ACC112 (cell line): ENCODE measurements around the gene ENTPD6.

ENCODE experiments used
- H2AFZ ChIP-seq: fragments of 200-600 bp; sonication (generic); one replicate; pipeline ENCODE4 v1.6.0; 2017; ENCODE audit warnings: antibody characterized with exemption, low read length; ENCODE audit not compliant: unreplicated experiment
- H3K27ac ChIP-seq: fragments of 200-600 bp; sonication (generic); 2 replicates; pipeline ENCODE4 v1.5.1; 2014; ENCODE audit warnings: low read depth, mild to moderate bottlenecking, antibody characterized with exemption, low read length, moderate library complexity
- H3K27me3 ChIP-seq: fragments of 200-600 bp; sonication (generic); 2 replicates; pipeline ENCODE4 v1.6.1; 2014; ENCODE audit warnings: mild to moderate bottlenecking, antibody characterized with exemption, low read length, moderate library complexity, mixed read lengths; ENCODE audit not compliant: insufficient read depth
- H3K36me3 ChIP-seq: fragments of 200-600 bp; sonication (generic); 2 replicates; pipeline ENCODE4 v1.6.1; 2016; ENCODE audit warnings: mild to moderate bottlenecking, antibody characterized with exemption, low read length, moderate library complexity, mixed read lengths; ENCODE audit not compliant: insufficient read depth
- H3K4me1 ChIP-seq: fragments of 200-600 bp; sonication (generic); one replicate; pipeline ENCODE4 v1.6.1; 2016; ENCODE audit warnings: low read length, mixed read lengths; ENCODE audit not compliant: insufficient read depth, unreplicated experiment, control insufficient read depth
- H3K4me3 ChIP-seq: fragments of 200-600 bp; sonication (generic); 2 replicates; pipeline ENCODE4 v1.5.1; 2014; ENCODE audit warnings: mild to moderate bottlenecking, low read depth, low read length
- H3K79me2 ChIP-seq: fragments of 200-600 bp; sonication (generic); one replicate; pipeline ENCODE4 v1.6.0; 2016; ENCODE audit warnings: low read length; ENCODE audit not compliant: control insufficient read depth, unreplicated experiment, insufficient read depth

The ENTPD6 gene

DNA sequence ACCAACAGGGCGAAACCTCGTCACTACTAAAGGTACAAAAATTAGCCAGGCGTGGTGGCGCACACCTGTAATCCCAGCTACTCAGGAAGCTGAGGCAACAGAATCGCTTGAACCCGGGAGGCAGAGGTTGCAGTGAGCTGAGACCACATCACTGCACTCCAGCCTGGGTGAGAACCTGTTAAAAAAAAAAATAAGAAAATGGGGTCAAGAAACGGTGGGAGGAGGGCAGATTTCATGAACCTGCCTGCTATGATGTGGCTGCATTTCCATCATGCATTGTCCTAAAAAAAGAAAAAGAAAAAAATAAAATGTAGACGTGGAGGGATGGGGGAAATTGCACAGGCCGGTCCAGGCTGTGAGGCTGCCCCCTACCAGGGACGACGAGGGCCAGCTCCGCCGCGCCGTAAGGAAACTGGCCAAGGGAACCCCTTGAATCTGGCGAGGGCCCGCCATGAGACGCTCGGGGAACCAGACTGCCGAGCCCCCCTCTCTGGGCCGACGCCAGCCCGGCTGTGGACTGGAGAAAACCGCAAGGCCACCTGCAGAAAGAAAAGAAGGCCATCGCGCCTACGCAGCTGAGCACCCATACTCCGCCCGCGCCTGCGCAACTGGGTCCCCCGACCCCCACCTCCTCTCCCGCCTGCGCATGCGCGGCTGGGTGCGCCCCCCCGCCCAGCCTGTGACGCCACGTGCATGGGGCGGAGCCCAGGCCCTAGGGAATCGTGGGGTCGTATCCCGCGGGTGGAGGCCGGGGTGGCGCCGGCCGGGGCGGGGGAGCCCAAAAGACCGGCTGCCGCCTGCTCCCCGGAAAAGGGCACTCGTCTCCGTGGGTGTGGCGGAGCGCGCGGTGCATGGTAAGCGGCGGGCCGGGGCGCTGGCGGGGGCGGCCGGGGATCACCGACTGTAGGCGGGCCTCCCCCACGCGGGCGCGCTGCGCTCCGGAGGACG, at the start of gene ENTPD6:
ENTPD6 (plus strand) TSS at position 699 of the 948 bp plus-strand sequence. CDS start 10,825 bp downstream, outside the sequence.
- no peaks in the 10 kb centered on the region for H3K36me3 ChIP-seq
- peak within 1 kb of the TSS; percentile 54; the same call in 1 of the 2 replicates for H3K27ac ChIP-seq
- peaks cover 39% of the 10 kb centered on the region for H3K79me2 ChIP-seq
- peaks cover 3% of the 10 kb centered on the region; the same call in 1 of the 2 replicates for H3K27me3 ChIP-seq
- peak within 1 kb of the TSS; percentile 73 for H2AFZ ChIP-seq
- H3K4me3 ChIP-seq = peak within 1 kb of the TSS; percentile 92
- peaks cover 29% of the 10 kb centered on the region for H3K4me1 ChIP-seq

DNA sequence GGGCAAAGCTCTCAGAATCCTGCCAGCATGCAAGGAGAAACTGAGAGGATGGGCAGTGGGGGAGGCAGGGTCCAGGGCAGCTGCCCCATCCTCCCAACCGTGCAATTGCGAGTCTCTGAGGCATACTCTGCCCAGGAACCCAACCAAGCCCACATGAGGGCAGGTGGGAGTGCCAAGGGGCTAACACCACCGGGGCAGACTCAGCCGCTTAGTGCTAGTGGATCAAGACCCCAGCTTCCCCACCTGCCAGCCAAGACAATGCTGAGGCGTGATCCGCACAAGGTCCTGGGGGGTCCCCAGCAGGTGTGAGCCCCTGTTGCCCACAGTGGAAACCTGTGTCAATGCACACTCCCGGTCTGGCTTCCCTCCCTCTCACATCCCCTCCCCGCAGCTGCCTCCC, 48.5 kb upstream of the ENTPD6 start:
- Histone ChIP-seq H3K79me2 (no peaks in the 10 kb centered on the region), H3K4me1 (peaks cover 9% of the 10 kb centered on the region), H3K36me3 (no peaks in the 10 kb centered on the region), H3K4me3 (no peak overlapping the region), H2AFZ (no peak overlapping the region), H3K27ac (no peak overlapping the region), H3K27me3 (no peaks in the 10 kb centered on the region)

DNA sequence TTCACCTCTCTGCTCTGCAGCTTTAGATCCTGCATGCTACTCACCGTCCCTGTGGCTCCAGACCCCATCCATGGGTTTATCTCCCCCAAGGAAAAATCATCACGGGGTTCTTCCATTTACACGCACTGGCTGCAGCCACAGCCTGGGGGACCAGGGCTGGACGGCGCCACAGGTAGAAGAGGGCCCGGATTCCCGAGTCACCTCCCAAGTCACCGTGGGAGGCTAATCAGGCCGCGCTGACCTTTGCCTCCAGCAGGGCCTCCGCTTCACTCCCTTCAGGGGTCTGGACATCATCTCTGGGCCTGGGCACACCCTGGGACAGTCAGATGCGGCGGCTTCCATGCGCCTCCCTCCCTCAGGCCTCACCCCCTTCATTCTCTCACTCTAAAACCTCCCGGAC, 47.8 kb upstream of the ENTPD6 start:
- H3K79me2 ChIP-seq = no peaks in the 10 kb centered on the region

DNA sequence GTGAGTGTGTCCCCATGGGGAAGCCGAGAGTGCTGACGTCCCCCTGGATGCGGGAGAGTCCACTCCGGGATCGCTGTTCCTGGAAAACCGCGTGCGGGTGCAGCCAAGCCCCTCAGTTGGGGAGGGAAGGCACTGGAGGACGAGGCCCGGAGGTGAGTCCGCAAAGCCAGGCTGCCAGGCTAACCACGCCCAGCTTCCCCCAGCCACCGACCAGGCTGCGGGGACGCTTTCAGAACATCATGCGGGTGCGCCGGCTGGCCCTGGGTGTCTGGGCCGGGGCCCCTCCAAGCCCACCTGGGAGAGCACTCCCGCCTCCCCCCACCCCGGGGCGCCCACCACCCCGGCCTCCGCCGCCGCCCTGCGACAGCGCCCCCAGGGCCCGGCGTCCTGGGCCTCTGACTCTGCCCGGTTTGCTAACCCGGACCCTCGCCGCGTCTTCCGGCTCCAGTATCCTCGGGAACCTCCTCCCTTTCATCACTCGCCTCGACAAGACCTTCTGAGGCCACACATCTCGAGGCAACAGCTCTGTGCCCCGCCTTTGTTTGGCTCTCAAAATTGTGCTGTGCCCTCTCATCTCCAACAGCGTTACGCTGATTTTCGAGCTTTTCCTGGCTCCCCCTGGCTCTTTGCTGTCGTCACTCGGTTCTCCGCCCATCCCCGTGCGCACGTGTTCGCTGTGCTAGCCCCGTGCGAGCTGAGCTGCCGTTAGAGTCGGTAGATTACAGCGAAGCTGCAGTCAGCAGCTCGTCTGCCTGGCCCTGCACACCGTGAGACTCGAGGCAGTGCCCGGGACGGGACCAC, 47.1 kb upstream of the ENTPD6 start:
- H3K36me3 ChIP-seq = no peaks in the 10 kb centered on the region
- no peaks in the 10 kb centered on the region for H3K79me2 ChIP-seq
- no peak overlapping the region for H3K27ac ChIP-seq
- peak overlapping the region; percentile 69 for H2AFZ ChIP-seq
- H3K4me3 ChIP-seq = peak overlapping the region; percentile 76
- H3K4me1 ChIP-seq = peaks cover 9% of the 10 kb centered on the region
- H3K27me3 ChIP-seq = no peaks in the 10 kb centered on the region

More for the DNA sequence above, 47.8 kb upstream of the ENTPD6 start:
- no peak overlapping the region for H3K27ac ChIP-seq
- H3K27me3 ChIP-seq = no peaks in the 10 kb centered on the region
- H2AFZ ChIP-seq = peak overlapping the region; percentile 69
- H3K36me3 ChIP-seq = no peaks in the 10 kb centered on the region
- H3K4me3 ChIP-seq = peak overlapping the region; percentile 76
- H3K4me1 ChIP-seq = peaks cover 9% of the 10 kb centered on the region

DNA sequence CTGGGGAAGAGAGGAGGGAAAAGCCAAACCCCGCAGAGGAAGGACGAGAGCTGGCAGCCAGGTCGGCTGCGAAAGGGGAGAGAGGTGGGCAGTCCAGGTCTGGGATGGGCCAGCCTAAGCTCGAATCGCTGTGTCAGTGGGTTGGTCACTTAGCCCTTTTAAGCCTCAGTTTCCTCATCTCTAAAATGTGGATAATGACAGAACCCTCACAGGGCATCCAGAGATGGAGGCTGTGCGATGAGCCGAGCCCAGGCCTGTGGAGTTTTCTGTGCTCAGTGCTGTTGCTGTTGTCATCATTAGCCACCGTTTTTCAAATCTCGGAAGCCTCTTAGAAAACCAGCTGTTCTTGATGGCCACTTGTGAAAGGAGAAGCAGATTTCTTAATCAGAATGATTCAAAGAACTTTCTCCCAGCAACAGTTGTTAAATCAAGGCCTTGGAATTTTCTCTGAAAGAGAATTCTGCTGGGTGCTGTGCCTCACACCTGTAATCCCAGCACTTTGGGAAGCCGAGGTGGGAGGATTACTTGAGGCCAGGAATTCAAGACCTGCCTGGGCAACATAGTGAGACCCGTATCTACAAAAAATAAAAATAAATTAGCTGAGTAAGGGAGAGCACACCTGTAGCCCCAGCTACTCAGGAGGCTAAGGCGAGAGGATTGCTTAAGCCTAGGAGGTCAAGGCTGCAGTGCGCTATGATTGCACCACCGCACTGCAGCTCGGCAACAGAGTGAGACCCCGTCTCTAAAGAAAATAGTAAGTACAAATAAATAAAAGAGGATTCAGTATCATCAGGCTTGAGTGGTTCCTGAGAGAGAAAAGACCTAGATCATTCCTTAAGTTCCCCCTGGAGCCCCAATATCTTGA, 46.3 kb upstream of the ENTPD6 start:
- no peaks in the 10 kb centered on the region for H3K79me2 ChIP-seq
- H3K27ac ChIP-seq = no peak overlapping the region
- H3K36me3 ChIP-seq = no peaks in the 10 kb centered on the region
- peaks cover 9% of the 10 kb centered on the region for H3K4me1 ChIP-seq
- H3K27me3 ChIP-seq = no peaks in the 10 kb centered on the region
- peak overlapping the region; percentile 55 for H2AFZ ChIP-seq
- H3K4me3 ChIP-seq = peak overlapping the region; percentile 76

DNA sequence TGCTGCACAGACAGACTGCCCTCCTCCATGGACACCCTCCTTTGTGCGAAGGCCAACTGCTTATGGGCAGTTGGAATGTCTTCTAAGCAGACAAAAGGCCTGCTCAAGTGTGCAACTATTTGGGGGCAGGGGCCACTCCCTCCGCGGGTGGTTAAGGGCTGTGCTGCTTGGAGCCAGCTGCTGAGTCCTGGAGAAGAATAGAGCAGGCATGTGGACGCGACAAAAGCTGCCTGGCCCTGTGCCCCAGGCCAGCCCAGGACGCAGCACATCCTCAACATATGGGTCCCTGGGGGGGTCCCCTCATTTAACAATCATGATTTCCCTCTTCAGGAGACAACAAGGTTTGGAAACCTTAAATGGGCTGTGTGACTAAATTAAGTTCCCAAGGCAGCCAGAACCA, 45.5 kb upstream of the ENTPD6 start:
- H3K27me3 ChIP-seq = no peaks in the 10 kb centered on the region
- H3K27ac ChIP-seq = no peak overlapping the region
- no peaks in the 10 kb centered on the region for H3K36me3 ChIP-seq
- peaks cover 9% of the 10 kb centered on the region for H3K4me1 ChIP-seq
- H2AFZ ChIP-seq = no peak overlapping the region
- H3K79me2 ChIP-seq = no peaks in the 10 kb centered on the region
- H3K4me3 ChIP-seq = no peak overlapping the region

DNA sequence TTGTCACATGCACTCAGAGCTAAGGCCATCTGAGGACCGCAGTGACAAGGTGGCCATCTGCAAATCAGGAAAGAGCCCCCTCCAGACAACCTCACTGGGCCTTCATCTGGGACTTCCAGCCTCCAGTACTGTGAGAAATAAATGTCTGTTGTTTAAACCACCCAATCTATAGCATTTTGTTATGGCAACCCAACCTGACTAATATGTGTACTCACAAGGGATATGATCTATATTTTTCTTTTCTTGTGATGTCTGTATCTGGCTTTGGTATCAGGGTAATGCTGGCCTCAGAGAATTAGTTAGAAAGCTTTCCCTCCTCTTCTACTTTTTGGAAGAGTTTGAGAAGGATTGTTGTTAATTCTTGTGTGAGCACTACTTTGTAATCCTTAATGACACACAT, 37.5 kb upstream of the ENTPD6 start:
- no peak overlapping the region for H3K4me3 ChIP-seq
- no peaks in the 10 kb centered on the region for H3K79me2 ChIP-seq
- H2AFZ ChIP-seq = no peak overlapping the region
- H3K27ac ChIP-seq = no peak overlapping the region
- H3K4me1 ChIP-seq = no peaks in the 10 kb centered on the region
- H3K36me3 ChIP-seq = no peaks in the 10 kb centered on the region
- peaks cover 26% of the 10 kb centered on the region for H3K27me3 ChIP-seq

DNA sequence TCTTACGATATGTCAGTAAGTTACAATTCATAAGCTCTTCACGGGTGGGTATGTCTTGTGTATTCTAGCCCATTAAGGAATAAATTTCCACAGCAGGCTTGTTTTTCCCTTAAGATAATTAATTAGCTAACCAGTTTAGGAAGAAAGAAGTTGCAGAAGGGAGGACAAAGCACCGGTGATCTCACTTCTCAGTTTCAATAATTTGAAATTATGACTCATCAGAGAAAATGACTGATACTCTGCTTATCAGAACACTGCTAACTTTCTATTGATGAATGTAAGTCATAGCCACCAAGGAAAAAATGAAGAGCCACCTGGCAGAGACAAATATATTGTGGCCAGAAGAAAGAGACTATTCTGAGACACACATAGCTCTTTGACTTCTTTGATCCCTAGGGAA, 35.0 kb upstream of the ENTPD6 start:
- Histone ChIP-seq H3K4me3 (no peak overlapping the region), H3K36me3 (no peaks in the 10 kb centered on the region), H3K79me2 (no peaks in the 10 kb centered on the region), H2AFZ (no peak overlapping the region), H3K4me1 (no peaks in the 10 kb centered on the region), H3K27ac (no peak overlapping the region), H3K27me3 (peaks cover 47% of the 10 kb centered on the region)

DNA sequence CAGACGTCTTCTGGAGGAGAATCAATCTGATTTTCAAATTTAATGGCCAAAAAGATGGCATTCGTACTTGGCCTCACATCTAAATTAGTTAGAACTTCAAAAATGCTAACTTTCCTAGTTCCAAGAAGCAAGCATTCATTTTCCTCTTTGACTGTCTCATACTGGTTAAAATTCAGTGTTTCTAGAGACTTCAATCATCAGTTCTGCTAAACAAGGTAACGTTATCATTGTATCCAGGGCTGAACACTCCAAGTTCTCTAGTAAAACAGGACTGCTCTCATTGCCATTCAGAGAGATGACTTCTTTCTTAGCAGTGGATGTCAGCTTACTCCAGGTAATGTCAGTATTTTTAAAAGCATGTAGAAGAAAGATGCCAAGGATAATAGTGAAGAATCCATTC, 34.6 kb upstream of the ENTPD6 start:
- H3K36me3 ChIP-seq = no peaks in the 10 kb centered on the region
- no peaks in the 10 kb centered on the region for H3K79me2 ChIP-seq
- H3K27ac ChIP-seq = no peak overlapping the region
- H2AFZ ChIP-seq = no peak overlapping the region
- no peaks in the 10 kb centered on the region for H3K4me1 ChIP-seq
- no peak overlapping the region for H3K4me3 ChIP-seq
- H3K27me3 ChIP-seq = peaks cover 51% of the 10 kb centered on the region

DNA sequence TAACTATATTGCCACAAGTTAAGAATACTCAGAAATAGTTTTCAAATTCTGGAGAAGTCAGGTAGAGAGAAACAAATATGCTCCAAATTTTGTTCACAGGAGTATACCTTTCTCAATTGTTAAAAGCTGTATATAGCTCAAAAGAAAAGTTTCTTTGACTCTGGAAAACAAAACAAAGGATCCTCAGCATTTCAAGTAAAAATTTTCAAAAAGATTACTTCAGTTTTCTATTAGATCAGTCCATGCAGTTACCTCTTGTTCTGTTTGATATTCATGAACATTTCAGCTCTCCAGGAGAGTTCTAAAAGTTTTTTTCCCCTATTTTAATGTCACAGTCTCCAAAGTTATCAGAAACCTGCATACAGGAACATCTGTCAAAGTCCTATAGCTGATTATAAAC, 30.4 kb upstream of the ENTPD6 start:
- Histone ChIP-seq H2AFZ (no peak overlapping the region), H3K79me2 (no peaks in the 10 kb centered on the region), H3K27ac (no peak overlapping the region), H3K4me3 (no peak overlapping the region), H3K4me1 (no peaks in the 10 kb centered on the region), H3K36me3 (no peaks in the 10 kb centered on the region), H3K27me3 (peaks cover 66% of the 10 kb centered on the region)
